GM18502 (cell line): ENCODE results near the gene GPR25.
"Not testable (repeated sequence)": the region's sequence is repeated elsewhere in the genome, so short reads cannot be mapped to it uniquely, and the experiment has no call there.

ENCODE experiments used
- ATAC-seq: cut with Tn5 transposase; IDR thresholded peaks from one replicate; pipeline ENCODE4 v1.9.1; 2021; ENCODE audit warnings: mild to moderate bottlenecking; ENCODE audit not compliant: unreplicated experiment, poor library complexity

Gene GPR25

GRCh38 chr1:200908191-200908868 lies 35.5 kb downstream of the GPR25 start:
- no peak for ATAC-seq

- no peak for ATAC-seq
These were observed 36.3 kb downstream of the GPR25 start for GRCh38 chr1:200909071-200909470.

DNA sequence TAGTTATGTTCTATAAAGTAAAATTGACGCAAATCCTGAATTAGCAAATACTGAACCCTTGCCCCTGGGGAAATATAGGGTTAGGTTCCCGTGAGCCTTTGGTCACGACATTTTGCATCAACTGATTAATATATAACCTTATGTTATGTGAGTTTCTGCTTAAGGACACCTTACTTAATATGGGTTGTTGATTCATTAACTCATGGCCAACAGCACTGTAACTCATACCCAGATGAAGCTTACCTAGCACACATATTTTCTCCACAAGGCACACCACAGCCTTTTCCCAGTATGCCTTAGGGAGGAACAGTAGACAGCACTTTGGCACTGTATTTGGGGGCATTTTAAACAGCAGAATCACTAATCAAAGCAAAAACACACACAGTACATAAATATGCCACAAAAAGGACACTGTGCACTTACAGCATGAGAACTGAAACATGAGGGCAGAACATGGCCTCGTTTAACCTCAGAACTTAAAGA lies 37.0 kb downstream of the GPR25 start:
- ATAC-seq, result peak; percentile 35

DNA sequence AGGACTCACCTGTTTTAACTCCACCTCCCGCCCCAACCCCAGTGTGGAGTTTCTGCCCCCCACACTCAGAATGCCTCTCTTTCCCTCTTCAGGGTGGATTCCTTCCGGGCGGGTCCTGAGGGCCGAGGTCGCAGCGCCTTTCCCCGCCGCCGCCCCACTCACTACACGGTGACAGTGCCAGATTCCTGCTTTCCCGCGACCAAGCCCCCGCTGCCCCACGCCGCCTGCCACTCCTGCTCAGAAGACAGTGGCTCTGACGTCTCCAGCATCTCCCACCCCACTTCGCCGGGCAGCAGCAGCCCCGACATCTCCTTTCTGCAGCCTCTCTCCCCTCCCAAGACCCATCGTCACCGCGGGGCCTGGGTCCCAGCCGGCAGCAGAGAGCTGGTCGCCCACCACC lies 38.6 kb downstream of the GPR25 start:
- no peak for ATAC-seq

DNA sequence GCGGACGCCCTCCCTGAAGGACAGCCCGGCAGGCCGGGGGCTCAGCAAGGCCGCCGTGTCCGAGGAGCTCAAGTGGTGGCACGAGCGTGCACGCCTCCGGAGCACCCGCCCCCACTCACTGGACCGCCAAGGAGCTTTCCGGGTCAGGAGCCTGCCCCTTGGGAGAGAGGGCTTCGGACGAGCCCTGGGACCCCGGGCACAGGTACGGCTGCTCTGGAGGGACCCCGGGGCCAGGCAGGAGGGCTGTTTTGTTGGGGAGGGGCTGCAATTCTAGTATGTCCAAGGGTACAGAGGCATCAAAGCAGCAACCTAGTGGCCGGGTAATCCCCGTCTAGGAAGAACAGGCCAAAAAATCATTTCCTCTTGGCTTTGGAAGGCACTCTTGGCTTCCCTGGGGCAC lies 39.2 kb downstream of the GPR25 start:
- ATAC-seq, result not testable (repeated sequence)

GRCh38 chr1:200912737-200913407 lies 40.1 kb downstream of the GPR25 start:
- no peak for ATAC-seq

- no peak for ATAC-seq
These were observed 43.4 kb downstream of the GPR25 start for GRCh38 chr1:200916152-200916551.

GRCh38 chr1:200916681-200917080 lies 43.9 kb downstream of the GPR25 start:
- no peak for ATAC-seq

DNA sequence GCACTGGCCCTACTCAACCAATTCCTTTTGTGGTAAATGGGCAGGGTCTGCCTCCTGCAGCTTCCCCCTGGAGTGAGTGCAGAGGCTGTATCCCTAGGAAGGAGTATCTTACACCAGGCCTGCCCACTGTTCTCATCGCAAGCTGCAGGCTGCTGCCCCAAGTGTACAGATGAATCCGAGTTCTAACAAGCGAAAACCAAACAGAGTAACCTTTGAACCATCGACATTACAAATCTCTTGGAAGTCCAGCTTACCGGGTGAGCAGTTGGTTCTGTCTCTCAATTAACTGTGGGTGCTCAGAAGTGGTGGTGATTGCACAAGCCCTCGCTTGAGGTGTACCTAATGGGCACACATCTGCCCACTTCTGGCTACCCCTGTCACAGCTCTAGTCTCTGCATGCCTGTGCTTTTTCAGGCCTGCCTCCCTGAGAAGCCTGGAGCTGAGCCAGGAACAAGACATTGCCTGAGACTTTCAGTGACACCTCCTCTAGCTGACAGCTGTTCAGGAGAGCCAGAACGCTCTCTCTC lies 44.6 kb downstream of the GPR25 start:
- no peak for ATAC-seq

GRCh38 chr1:200918006-200918405 lies 45.2 kb downstream of the GPR25 start:
- ATAC-seq, result no peak

- no peak for ATAC-seq
These were observed 46.6 kb downstream of the GPR25 start for GRCh38 chr1:200919386-200919785.

DNA sequence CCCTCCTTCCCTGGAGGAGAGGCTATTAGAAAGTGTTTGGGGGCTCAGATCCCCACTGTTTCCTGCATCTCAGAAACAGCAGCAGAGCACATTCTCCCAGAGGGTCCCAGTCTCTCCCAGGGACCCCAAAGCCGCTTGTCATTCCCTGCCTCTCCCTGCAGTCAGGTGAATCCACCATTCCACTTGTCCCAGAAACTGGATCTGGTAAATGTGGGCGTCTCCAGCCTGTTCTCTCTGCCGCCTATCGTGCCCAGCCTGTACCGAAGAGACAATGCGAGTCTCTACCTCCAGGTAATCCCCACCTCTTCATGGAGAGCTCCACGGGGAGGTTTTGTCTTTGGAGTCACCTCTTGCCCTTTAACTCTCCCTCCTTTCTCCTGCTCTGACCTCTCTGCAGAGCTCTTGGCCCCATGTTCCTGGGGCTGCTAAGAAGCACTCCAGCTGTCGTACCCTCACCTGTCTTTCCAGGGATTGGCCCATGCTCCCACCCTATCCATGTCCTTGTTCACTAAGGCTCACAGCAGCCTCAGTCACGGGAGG lies 48.9 kb downstream of the GPR25 start:
- no peak for ATAC-seq

DNA sequence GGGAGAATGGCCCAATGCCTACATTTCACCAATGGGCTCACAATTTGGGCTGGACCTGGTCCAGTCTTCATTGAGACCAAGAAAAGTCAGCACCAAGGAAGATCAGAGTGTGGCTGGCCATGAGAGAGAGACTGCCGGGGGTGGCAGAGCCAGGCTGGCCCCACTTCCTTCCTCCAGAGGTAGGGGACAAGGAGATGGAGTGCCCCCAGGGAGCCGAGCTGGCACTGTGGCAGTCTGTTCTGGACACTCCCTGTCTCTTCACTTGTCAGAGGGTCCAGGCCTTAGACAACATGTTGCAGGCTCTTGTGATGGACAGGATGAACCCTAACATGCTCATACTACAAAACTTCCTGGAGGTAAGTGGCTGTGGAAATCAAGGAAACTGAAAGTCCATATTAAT lies 49.6 kb downstream of the GPR25 start:
- no peak for ATAC-seq

- ATAC-seq, result no peak
These were observed 50.8 kb downstream of the GPR25 start for GRCh38 chr1:200923601-200924000.
